K562 (cell line): ENCODE measurements around the gene TMEM59. TPM values are rescaled to one million over a fixed set of nuclear protein-coding genes. Genes with fewer than 3 reads are reported as not detected.

ENCODE experiments used
- ATAC-seq: fragments of 200-7000 bp; cut with Tn5 transposase; 3 replicates; pipeline ENCODE4 v1.9.1; 2020; ENCODE audit warnings: moderate library complexity
- BruUV-seq: library from RNA; stranded (reverse); fragments of 400-500 nt; replicated peaks from 2 replicates; lab custom pipeline; 2021; lab: Mats Ljungman, UMichigan
- CTCF ChIA-PET: fragments of 300-600 bp; formaldehyde crosslinking; extraction: SDS; loops from one replicate; lab custom pipeline; 2021; ENCODE audit warnings: low intra/inter-chr PET ratio; lab: Yijun Ruan, JAX
- POLR2A ChIA-PET: fragments of 300-600, 350-650 bp; sonication (Branson Sonifier 250); formaldehyde crosslinking; extraction: SDS; loops from one replicate; lab custom pipeline; 2021; ENCODE audit warnings: antibody characterized with exemption, inconsistent platforms; lab: Yijun Ruan, JAX
- DNase-seq, 4 experiments: peaks; one replicate each; pipeline versions ENCODE4 v3.0.0 to v3.0.0-alpha.2; 2011 to 2018; ENCODE audit warnings: low spot score in 3 of 4, mixed read lengths in 3 of 4; ENCODE audit errors: extremely low read depth in 1 of 4
- FAIRE-seq: peaks from 2 replicates; lab custom pipeline; 2011; peaks lifted over from hg19 to GRCh38; lab: Jason Lieb, UNC
- H2AFZ ChIP-seq: 2 replicates; pipeline ENCODE4 v1.6.0; 2011; ENCODE audit warnings: low read depth, low read length, control low read depth, inconsistent platforms
- H3K27ac ChIP-seq: fragments of 200-600 bp; 3 replicates; pipeline ENCODE4 v1.8.0; 2011; ENCODE audit warnings: low read depth, mild to moderate bottlenecking, control low read depth, inconsistent platforms, low read length, moderate library complexity, mixed read lengths; ENCODE audit errors: extremely low read depth
- H3K27me3 ChIP-seq, 2 experiments: fragments of 300-600 bp in 1 of 2; 2 replicates in 1 of 2; 3 replicates in 1 of 2; pipeline versions ENCODE4 v1.6.0 to v1.8.0; 2011; ENCODE audit warnings: inconsistent platforms in 2 of 2, low read length in 2 of 2, mild to moderate bottlenecking in 1 of 2, mixed read lengths in 1 of 2, moderate library complexity in 1 of 2; ENCODE audit not compliant: control insufficient read depth in 2 of 2, insufficient read depth in 2 of 2
- H3K36me3 ChIP-seq: fragments of 300-600 bp; 3 replicates; pipeline ENCODE4 v1.8.0; 2011; ENCODE audit warnings: mild to moderate bottlenecking, low read length, inconsistent platforms; ENCODE audit not compliant: control insufficient read depth, insufficient read depth
- H3K4me1 ChIP-seq, 2 experiments: fragments of 200-600 bp in 1 of 2; replicated peaks in 1 of 2; 2 replicates in 1 of 2; 3 replicates in 1 of 2; pipeline versions ENCODE4 v1.5.1 to v1.8.0; 2011; ENCODE audit warnings: inconsistent platforms in 2 of 2, low read length in 2 of 2, mild to moderate bottlenecking in 1 of 2, mixed read lengths in 1 of 2, moderate library complexity in 1 of 2; ENCODE audit not compliant: control insufficient read depth in 2 of 2, insufficient read depth in 2 of 2
- H3K4me2 ChIP-seq: 2 replicates; pipeline ENCODE4 v1.6.1; 2011; ENCODE audit warnings: low read length, control low read depth, inconsistent platforms, mixed read lengths; ENCODE audit not compliant: insufficient read depth
- H3K4me3 ChIP-seq: fragments of 200-600 bp; sonication (generic), shearing (Covaris generic); 2 replicates; pipeline ENCODE4 v1.5.1; 2016; ENCODE audit warnings: control low read depth, inconsistent platforms
- H3K79me2 ChIP-seq: fragments of 200-600 bp; 3 replicates; pipeline ENCODE4 v1.8.0; 2011; ENCODE audit warnings: low read length, inconsistent platforms; ENCODE audit not compliant: control insufficient read depth, insufficient read depth
- H3K9ac ChIP-seq, 2 experiments: 2 replicates each; pipeline versions ENCODE4 v1.6.0 to v1.6.1; 2011; ENCODE audit warnings: low read depth in 2 of 2, low read length in 2 of 2, control low read depth in 1 of 2, inconsistent platforms in 1 of 2, mild to moderate bottlenecking in 1 of 2, mixed read lengths in 1 of 2; ENCODE audit not compliant: insufficient read depth in 1 of 2
- H3K9me1 ChIP-seq: one replicate; pipeline ENCODE4 v1.6.0; 2011; ENCODE audit warnings: inconsistent platforms, mild to moderate bottlenecking, low read length, moderate library complexity; ENCODE audit not compliant: control insufficient read depth, insufficient read depth
- H3K9me3 ChIP-seq: replicated peaks from 2 replicates; pipeline ENCODE4 v1.5.1; 2011; ENCODE audit warnings: low read depth, low read length, inconsistent platforms; ENCODE audit not compliant: control insufficient read depth, insufficient read depth
- H4K20me1 ChIP-seq: replicated peaks from 2 replicates; pipeline ENCODE4 v1.6.1; 2011; ENCODE audit warnings: low read length, inconsistent platforms, mixed read lengths; ENCODE audit not compliant: control insufficient read depth, insufficient read depth
- BCOR ChIP-seq: fragments of 450-650 bp; IDR thresholded peaks from 2 replicates; pipeline ENCODE4 v1.6.1; 2016
- HNRNPK ChIP-seq: fragments of 200-400 bp; formaldehyde crosslinking; IDR thresholded peaks from one replicate; pipeline ENCODE4 v1.6.1; 2018; ENCODE audit warnings: mild to moderate bottlenecking, low read depth, low read length; ENCODE audit not compliant: poor library complexity, severe bottlenecking
- RAD21 ChIP-seq, 2 experiments: fragments of 250-450 bp in 1 of 2; fragments of 450-650 bp in 1 of 2; sonication (Bioruptor Pico) in 1 of 2; formaldehyde crosslinking in 1 of 2; IDR thresholded peaks in 1 of 2; conservative IDR thresholded peaks in 1 of 2; 2 replicates each; pipeline versions ENCODE4 v1.4.0 to v1.8.0; 2020 to 2022; ENCODE audit warnings: mild to moderate bottlenecking in 2 of 2, moderate library complexity in 1 of 2
- RBBP5 ChIP-seq: fragments of 200-600 bp; sonication (generic); IDR thresholded peaks from 2 replicates; pipeline ENCODE4 v1.6.1; 2012; ENCODE audit warnings: borderline replicate concordance, mild to moderate bottlenecking, low read length, control low read depth, inconsistent platforms; ENCODE audit not compliant: insufficient read depth, poor library complexity, severe bottlenecking
- SLC30A9 ChIP-seq: fragments of 250-450 bp; sonication (Bioruptor Pico); IDR thresholded peaks from 2 replicates; pipeline ENCODE4 v1.8.0; 2022; ENCODE audit warnings: mild to moderate bottlenecking, moderate library complexity
- ZNF512 ChIP-seq: IDR thresholded peaks from 2 replicates; pipeline ENCODE4 v1.6.1; 2016; ENCODE audit warnings: missing genetic modification characterization, missing compliant biosample characterization
- ZNF561 ChIP-seq: fragments of 450-650 bp; formaldehyde crosslinking; conservative IDR thresholded peaks from 2 replicates; pipeline ENCODE4 v1.4.0; 2020; ENCODE audit warnings: mild to moderate bottlenecking, moderate library complexity
- ZNF586 ChIP-seq: fragments of 450-650 bp; formaldehyde crosslinking; conservative IDR thresholded peaks from 2 replicates; pipeline ENCODE4 v1.4.0; 2020; ENCODE audit warnings: mild to moderate bottlenecking, moderate library complexity
- WGBS: fragments of 100-300 bp; shearing (Covaris generic); methylation state at CpG from one replicate; pipeline ENCODE4 v1.1.6; 2016; ENCODE audit warnings: low coverage, mixed read lengths; ENCODE audit not compliant: insufficient coverage; ENCODE audit errors: missing lambda C conversion rate; 5-methylcytosine and 5-hydroxymethylcytosine counted together
- in situ Hi-C: fragments of 300-500 bp; cut with MboI; formaldehyde crosslinking; loops from 4 replicates; pipeline ENCODE4 v1.15.0; 2018; ENCODE audit warnings: inconsistent platforms, mixed read lengths
- intact Hi-C: fragments of 100-400 bp; cut with micrococcal nuclease; formaldehyde crosslinking; loops from 2 replicates; pipeline ENCODE4 v1.14.2; 2022
- polyA plus RNA-seq, 8 experiments: library from polyadenylated mRNA; depleted of rRNA in 4 of 8; stranded (reverse) in 5 of 8; unstranded in 3 of 8; fragments of >200 nt; fragmentation: Nextera tagmentation in 2 of 8; fragmentation: Illumina TruSeq in 1 of 8; extraction: Ambion mirVana in 2 of 8; extraction: Trizol in 1 of 8; gene quantifications; 2 replicates each; pipeline versions ENCODE4 v1.2.1 to v1.2.3, GENCODE V29; 2011 to 2014; ENCODE audit warnings: inconsistent platforms in 1 of 8, missing spikeins in 1 of 8
- total RNA-seq, 7 experiments: library from RNA; depleted of rRNA in 6 of 7; stranded (reverse); fragments of >200 nt in 6 of 7; fragmentation: Illumina TruSeq in 2 of 7; extraction: Trizol in 2 of 7; gene quantifications; 2 replicates each; pipeline versions ENCODE4 v1.2.1 to v1.2.3, GENCODE V29; 2011 to 2021; ENCODE audit warnings: low replicate concordance in 1 of 7

Gene TMEM59
- total and polyA plus RNA-seq, 9 of the 15 experiments (the other 6 are each of a cell fraction or from before 2014, with no cell fraction given): 93.1 to 316 (median 151) TPM

- no peak overlapping the region for H3K4me2 ChIP-seq
- ATAC-seq: no peak
- 0 out of 5 replicates have a peak, but pooled peaks cover 0 to 4% of the 10 kb centered on the region in 2 experiments for H3K4me1 ChIP-seq
- no peaks in the 10 kb centered on the region for H3K79me2 ChIP-seq
- intact Hi-C loops: no loop called here
- no peak overlapping the region for H3K9ac ChIP-seq
- H3K9me3 ChIP-seq: no peaks in the 10 kb centered on the region
- no TSS peak for BruUV-seq
- no peak overlapping the region for H3K27ac ChIP-seq
- H3K4me3 ChIP-seq: no peak overlapping the region
- H2AFZ ChIP-seq: no peak overlapping the region
- no peaks in the 10 kb centered on the region for H3K9me1 ChIP-seq
- ChIA-PET CTCF (interaction anchor here (0.7 kb wide), 1 partner anchor 305 kb away, joined by 3 read pairs; no protein-coding TSS in a partner anchor), POLR2A (interaction anchor here (0.6 kb wide), 1 partner anchor 687 kb away, joined by 3 read pairs; no protein-coding TSS in a partner anchor)
- 43% methylated on average over 2 of the region's 2 CpGs for WGBS
- no peak for DNase-seq
- no peaks in the 10 kb centered on the region for H3K27me3 ChIP-seq
- H4K20me1 ChIP-seq: no peaks in the 10 kb centered on the region
- H3K36me3 ChIP-seq: peaks cover 4% of the 10 kb centered on the region; the same call in 1 of the 3 replicates
- in situ Hi-C loops: no loop called here
- FAIRE-seq: no peak
- TF ChIP-seq ZNF586 (CRISPR knock-in tag) (no peak), BCOR (no peak), ZNF512 (tag) (no peak), RBBP5 (no peak), SLC30A9 (CRISPR knock-in tag) (no peak), HNRNPK (no peak), ZNF561 (CRISPR knock-in tag) (no peak), RAD21 (CRISPR knock-in tag; conservative IDR thresholded peaks at IDR 0.05 in 1 of 2, IDR thresholded peaks at IDR 0.05 in 1 of 2) (no peak)
- TF ChIP-seq, all 486 proteins: peak for 0
Observed at GRCh38 chr1:54100500-54100899, 47.5 kb upstream of the TMEM59 start.
